ENCODE results near the gene OR5K1.

DNA sequence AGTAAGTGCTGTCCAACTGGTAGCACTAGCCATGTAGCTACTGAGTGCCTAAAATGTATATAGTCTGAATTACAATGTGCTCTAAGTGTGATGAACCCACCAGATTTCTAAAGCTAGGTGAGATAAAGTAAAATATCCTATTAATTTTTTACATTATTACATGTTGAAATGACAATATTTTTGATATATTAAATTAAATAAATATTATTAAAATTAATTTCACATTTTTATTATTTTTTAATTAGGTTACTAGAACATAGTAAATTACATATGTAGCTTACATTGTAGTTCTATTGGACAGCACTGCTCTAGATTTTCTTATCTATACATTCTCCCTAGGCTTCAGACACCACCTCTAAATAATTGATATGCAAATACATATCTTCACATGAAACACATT, 9.2 kb upstream of the OR5K1 start:
- no peak for TF ChIP-seq POLR2A (IDR thresholded peaks at IDR 0.05; ENCODE audit: low read depth, low read length)
- no peak for TF ChIP-seq POLR2AphosphoS5 (IDR thresholded peaks at IDR 0.05; ENCODE audit: low read depth, low read length)
- no peak for TF ChIP-seq SPI1 (IDR thresholded peaks at IDR 0.05; ENCODE audit: low read depth, low read length)
- no peak for TF ChIP-seq PAX5 (IDR thresholded peaks at IDR 0.05; ENCODE audit: insufficient read depth, low read length, severe bottlenecking)

All from GM12891 (cell line).